GM15510 (cell line): ENCODE results near the gene HENMT1.

Source experiments
- POLR2A ChIP-seq: IDR thresholded peaks from 3 replicates; pipeline ENCODE4 v1.6.1; 2011; ENCODE audit warnings: borderline replicate concordance; ENCODE audit not compliant: insufficient read length; ENCODE audit errors: extremely low read depth

HENMT1 gene

GRCh38 chr1:108645564-108646184 lies 15.2 kb downstream of the HENMT1 start:
- no peak for TF ChIP-seq POLR2A

GRCh38 chr1:108644984-108645383 lies 15.9 kb downstream of the HENMT1 start:
- TF ChIP-seq POLR2A, result no peak

- no peak for TF ChIP-seq POLR2A
Measured at GRCh38 chr1:108643492-108644335, 17.2 kb downstream of the HENMT1 start.

- TF ChIP-seq POLR2A, result no peak
Measured at GRCh38 chr1:108639899-108640560, 20.9 kb downstream of the HENMT1 start.

DNA sequence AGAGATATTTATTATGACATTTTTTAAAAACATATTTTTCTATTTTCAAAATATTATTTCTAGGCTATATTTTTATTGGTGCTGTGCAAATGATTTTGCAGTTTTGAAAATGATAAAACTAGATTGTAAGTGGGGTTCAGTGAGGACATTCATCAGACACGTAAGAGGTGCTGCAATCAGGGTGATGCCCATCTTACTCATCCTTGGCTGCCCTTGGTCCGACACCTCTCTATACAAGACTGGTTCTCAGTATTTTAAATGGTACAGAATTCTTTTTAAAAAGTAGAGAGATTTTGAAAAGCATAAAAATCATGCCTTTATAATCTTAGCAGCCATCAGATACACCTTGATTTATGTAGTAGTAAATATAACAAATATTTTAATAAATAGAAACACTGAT lies 24.0 kb downstream of the HENMT1 start:
- TF ChIP-seq POLR2A, result no peak

- no peak for TF ChIP-seq POLR2A
Measured at GRCh38 chr1:108634521-108634920, 26.4 kb downstream of the HENMT1 start.

GRCh38 chr1:108628665-108629064 lies 32.2 kb downstream of the HENMT1 start:
- no peak for TF ChIP-seq POLR2A

DNA sequence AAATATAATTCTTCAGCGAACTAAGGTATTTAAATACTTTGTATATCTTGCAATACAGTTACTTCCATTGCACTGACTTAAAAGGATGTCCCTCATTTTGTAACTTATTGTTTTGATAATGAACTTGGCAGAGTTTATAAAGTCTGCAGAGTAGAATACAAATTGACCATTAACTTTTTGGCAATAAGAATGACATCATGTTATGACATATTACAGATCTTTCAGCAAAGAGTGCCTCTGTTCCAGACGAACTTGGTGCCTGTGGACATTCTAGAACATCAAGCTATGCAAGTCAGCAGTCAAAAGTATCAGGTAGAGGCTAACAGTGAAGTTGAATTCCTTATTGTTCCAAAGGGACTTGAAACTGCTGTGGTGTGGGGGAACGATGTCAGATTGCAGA lies 32.9 kb downstream of the HENMT1 start:
- no peak for TF ChIP-seq POLR2A

GRCh38 chr1:108627256-108627655 lies 33.6 kb downstream of the HENMT1 start:
- no peak for TF ChIP-seq POLR2A

DNA sequence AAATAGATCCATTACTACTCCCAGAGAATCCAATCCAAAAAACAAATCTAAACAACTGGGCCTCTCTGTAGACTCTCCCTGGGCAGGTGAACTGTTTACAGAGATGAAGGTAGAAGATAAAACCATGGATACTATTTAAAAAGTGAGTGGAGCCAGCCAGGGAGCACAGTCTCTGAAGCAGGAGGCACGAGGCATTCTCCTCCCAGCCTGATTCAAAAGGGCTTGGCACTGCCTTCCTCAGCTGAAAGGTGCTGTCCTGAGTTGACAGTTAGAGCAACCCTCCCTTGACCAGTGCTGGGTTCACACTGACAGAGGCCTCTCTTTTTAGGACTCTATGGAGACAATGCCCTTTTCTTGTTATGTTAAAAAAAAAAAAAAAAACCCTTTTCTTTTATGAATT lies 36.8 kb downstream of the HENMT1 start:
- TF ChIP-seq POLR2A, result no peak

DNA sequence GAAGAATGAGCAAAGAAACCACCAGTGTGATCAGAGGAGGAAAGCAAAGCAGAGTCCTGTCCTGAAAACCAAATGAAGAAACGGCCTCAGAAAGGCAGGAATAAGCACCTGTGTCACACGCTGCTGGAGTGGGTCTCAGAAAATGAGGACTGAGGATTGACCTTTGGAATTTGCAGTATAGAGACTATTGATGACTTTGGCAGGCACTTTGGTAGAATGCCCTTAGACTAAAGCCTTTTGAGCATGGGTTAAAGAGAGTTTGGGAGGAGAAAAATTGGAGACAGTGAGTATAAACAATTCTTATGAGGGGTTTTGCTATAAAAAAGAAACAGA lies 43.2 kb downstream of the HENMT1 start:
- TF ChIP-seq POLR2A, result no peak

DNA sequence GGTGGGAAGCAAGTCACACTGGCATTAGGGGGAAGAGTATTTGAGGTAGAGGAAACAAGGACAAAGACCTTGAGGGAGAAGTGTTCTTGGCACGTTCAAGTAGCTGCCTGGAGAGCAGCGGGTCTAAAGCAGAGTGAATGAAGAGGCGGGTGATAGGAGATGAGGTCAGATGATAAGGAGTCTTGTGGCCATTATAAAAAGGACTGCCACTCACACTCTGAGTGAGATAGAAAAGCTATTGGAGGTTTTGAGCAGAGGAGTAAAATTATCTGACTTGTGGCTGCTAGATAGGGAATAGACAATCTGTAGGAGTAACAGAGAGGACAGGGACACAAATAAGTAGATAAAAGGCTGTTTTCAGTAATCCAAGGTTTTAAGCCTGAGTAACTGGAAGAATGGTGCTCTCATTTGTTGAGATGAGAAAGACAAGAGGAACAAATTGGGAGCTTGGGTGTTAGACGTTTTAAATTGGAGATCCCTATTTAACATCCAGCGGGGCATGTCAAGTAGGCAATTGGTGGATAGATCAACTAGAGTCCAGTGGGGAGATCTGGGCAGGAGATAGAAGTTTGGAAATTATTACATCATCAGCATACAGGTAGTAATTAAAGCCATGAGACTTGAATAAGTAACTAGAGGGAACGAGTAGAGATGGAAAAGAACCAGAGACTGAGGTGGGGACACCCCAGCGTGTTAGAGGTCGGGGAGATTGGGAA lies 43.7 kb downstream of the HENMT1 start:
- no peak for TF ChIP-seq POLR2A

DNA sequence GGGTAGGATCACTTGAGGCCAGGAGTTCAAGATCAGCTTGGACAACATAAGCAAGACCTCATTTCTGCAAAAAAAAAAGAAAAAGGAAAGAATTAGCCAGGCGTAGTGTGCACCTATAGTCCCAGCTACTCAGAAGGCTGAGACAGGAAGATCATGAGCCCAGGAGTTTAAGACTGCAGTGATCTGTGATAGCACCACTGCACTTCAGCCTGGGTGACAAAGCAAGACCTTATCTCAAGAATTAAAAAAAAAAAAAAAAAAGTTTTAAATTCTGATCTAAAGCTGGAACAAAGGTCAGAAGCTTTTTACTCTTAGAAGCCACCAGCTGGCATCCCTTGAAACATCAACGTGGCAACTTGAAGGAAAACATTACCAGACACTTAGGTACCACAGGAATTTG lies 45.3 kb downstream of the HENMT1 start:
- no peak for TF ChIP-seq POLR2A

DNA sequence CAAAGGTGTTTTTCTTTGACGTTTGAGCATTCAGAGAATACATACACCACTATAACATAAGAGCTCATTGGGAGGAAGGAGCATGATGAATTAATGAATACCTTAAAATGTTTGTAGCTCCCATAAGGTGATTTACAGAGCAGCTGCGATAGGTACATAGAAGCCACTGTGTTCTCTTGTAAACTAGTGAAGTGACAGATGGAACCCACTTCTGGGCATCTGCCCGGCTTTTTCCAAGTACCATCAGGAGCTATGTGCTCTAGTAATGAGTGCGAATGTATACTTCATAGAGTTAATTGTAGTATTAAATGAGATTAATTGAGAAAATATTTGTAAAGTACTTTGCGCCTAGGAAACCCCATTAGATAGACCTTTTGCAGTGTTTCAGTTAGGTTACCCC lies 48.4 kb downstream of the HENMT1 start:
- TF ChIP-seq POLR2A, result no peak

- no peak for TF ChIP-seq POLR2A
Measured at GRCh38 chr1:108611984-108612383, 48.9 kb downstream of the HENMT1 start.

- no peak for TF ChIP-seq POLR2A
Measured at GRCh38 chr1:108610073-108610472, 50.8 kb downstream of the HENMT1 start.

DNA sequence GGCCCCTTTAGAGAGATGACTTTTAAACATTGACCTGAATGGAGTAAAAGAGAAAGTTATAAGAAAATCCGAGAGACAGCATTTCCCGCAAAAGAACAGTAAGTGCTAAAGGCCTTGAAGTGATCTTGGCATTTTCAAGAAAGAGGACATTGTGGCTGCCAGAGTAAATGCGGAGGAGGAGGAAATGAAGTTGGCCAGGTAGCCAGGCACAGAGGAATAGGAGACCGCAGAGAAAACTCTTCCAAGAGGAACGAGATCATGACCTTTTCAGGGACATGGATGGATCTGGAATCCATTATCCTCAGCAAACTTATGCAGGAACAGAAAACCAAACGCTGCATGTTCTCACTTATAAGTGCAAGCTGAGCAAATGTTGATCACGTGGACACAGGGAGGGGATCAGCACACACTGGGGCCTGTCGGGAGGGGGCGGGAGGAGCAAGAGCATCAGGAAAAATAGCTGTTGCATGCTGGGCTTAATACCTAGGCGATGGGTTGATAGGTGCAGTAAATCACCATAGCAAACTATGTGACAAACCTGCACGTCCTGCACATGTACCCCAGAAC lies 51.3 kb downstream of the HENMT1 start:
- no peak for TF ChIP-seq POLR2A
